NCI-H2029 (cell line): ENCODE data around the gene TRIM39.
"Not testable (repeated sequence)": the region's sequence is repeated elsewhere in the genome, so short reads cannot be mapped to it uniquely, and the experiment has no call there.

Experiments
- DNase-seq: peaks from one replicate; lab custom pipeline; 2025; lab: John Stamatoyannopoulos, UW

TRIM39 gene

DNA sequence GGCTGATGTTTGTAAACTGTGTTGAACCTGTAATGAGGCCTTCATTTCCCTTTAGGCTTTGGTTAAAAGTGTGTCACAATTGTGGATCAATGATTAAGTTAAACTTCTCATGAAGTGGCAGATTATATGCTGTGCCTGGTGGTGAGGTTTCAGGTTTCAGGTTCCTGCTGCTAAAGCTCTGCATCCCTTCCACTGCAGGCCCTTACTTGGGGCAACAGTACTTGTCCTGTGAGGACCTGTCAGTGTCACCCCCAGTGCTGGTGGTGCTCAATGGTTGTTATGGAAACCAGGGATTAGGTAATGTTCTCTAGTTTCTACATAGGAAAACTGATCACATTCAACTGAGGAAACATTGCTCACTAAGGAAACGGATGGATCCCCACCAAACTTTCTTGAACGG lies 36.7 kb downstream of the TRIM39 start:
- no peak for DNase-seq

DNA sequence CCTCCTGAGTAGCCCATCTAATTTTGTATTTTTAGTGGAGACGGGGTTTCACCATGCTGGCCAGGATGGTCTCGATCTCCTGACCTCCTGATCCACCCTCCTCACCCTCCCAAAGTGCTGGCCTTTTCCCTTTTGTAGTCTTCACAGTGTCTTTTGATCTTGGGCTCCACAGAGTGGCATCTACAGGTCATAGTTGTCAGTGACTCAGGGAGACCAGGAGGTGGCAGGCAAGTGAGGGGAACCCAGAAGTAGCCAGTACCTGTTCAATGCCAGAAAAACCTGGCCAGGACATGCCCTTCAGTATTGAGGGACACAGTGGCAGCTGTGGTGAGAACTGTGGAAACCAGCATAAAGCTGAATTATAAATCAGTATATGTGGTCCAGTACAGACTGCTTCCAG lies 37.9 kb downstream of the TRIM39 start:
- no peak for DNase-seq

DNA sequence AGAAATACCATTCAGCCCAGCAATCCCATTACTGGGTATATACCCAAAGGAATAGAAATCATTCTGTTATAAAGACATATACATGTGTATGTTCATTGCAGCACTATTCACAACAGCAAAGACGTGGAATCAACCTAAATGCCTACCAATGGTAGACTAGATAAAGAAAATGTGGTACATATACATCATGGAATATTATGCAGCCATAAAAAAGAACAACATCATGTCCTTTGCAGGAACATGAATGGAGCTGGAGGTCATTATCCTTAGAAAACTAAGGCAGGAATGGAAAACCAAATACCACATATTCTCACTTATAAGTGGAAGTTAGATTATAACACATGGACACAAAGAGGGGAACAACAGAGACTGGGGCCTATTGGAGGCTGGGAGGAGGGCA lies 42.6 kb downstream of the TRIM39 start:
- not testable (repeated sequence) for DNase-seq

DNA sequence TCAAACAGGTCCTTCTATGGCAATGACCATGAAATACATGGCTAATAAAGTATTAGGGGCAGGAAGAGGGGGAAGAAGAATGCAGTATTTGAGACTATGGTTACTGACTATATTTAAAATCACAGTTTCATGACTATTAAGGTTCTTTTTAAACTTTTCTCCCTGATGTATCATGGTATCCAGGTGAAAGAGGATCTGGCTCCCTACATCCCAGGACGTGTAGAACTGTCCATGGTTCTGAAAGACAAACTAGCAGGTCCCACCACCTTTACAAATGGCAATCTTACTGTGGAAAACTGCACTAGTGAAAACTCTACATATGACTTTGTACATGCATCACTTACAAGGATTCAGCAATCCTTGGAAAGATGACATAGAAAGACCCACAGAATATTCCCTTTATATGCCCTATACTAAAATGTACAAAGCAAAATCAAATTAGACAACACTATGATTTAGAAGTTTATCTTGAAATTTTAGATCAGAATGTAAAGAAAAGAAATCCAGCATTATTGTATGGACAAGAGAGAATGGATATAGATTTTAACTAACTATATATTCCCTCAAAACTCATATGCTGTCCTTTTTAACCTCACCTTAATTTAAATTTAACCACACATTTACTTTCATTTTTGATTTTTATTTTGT lies 51.7 kb downstream of the TRIM39 start:
- DNase-seq = no peak

DNA sequence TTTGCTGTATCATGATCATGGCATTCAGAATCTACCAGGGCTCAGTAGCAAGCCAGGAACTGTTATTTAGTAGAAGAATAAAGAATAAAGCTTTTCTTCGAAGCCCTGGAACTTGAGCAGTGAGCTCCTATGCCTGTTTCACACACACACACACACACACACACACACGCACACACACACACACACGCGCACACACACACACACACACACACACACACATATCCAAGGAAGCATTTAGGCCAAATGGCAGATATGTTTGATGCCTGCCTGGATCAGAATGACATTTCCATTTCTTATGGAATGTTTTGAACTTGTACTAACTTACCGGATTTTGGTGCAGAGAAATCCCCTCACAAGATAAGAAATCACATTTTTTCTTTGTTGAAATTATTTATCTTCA lies 53.7 kb downstream of the TRIM39 start:
- no peak for DNase-seq

DNA sequence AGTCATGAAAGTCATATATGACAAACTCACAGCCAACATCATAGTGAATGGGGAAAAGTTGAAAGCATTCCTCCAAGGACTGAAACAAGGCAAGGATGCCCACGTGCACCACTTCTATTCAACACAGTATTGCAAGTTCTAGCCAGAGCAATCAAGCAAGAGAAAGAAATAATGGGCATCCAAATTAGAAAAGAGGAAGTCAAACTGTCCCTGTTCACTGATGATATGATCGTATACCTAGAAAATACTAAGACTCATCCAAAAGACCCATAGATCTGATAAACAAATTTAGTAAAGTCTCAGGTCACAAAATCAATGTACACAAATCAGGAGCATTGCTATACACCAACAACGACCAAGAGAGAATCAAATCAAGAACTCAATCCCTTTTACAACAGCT lies 59.4 kb downstream of the TRIM39 start:
- DNase-seq = no peak

DNA sequence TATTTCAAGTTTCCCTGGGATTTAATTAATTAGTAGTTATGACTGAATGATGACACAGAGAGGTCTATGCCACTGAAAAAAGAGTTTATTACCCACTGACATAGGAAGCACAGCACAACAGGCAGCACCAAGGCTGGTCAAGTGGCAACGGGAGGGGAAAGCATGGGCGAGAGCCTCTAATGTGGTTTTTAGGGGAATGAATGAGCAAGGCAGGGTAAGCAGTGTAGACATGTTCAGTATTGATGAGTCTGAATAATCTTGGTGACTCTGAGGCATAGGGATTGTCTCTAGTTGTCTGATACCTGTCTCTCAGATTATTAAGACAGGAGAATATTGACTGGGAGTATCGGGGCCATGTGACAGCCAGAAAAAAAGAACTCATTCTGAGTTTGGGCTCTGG lies 64.5 kb downstream of the TRIM39 start:
- no peak for DNase-seq
